H1 (cell line): ENCODE results near the gene UGT1A7. TPM values are rescaled to one million over a fixed set of nuclear protein-coding genes. Genes with fewer than 3 reads are reported as not detected.

Experiments used
- CTCF ChIA-PET: fragments of 300-600 bp; sonication (Branson Sonifier 250); formaldehyde crosslinking; loops from one replicate; lab custom pipeline; 2021; ENCODE audit not compliant: partially characterized antibody; lab: Charles Lee
- POLR2A ChIA-PET: fragments of 300-600 bp; sonication (Branson Sonifier 250); formaldehyde crosslinking; loops from one replicate; lab custom pipeline; 2021; ENCODE audit warnings: inconsistent platforms; ENCODE audit not compliant: partially characterized antibody; lab: Charles Lee
- DNase-seq, 2 experiments: peaks; one replicate each; pipeline versions ENCODE4 v3.0.0 to v3.0.0-alpha.2; 2010 to 2022; ENCODE audit warnings: low spot score in 2 of 2, low read depth in 1 of 2, mixed read lengths in 1 of 2
- FAIRE-seq: peaks from 2 replicates; lab custom pipeline; 2011; peaks lifted over from hg19 to GRCh38; lab: Jason Lieb, UNC
- H2AFZ ChIP-seq: 2 replicates; pipeline ENCODE4 v1.8.1; 2012; ENCODE audit warnings: low read length, inconsistent platforms
- H2AK5ac ChIP-seq: 2 replicates; pipeline ENCODE4 v1.6.1; 2013; ENCODE audit warnings: low read depth, low read length
- H2BK120ac ChIP-seq: replicated peaks from 2 replicates; pipeline ENCODE3; 2013; ENCODE audit warnings: low read depth, low read length, inconsistent platforms
- H2BK12ac ChIP-seq: 2 replicates; pipeline ENCODE4 v1.6.1; 2013; ENCODE audit warnings: low read depth, low read length
- H2BK15ac ChIP-seq: 2 replicates; pipeline ENCODE4 v1.6.1; 2013; ENCODE audit warnings: low read length
- H2BK20ac ChIP-seq: 2 replicates; pipeline ENCODE4 v1.6.1; 2013; ENCODE audit warnings: low read length
- H2BK5ac ChIP-seq: 2 replicates; pipeline ENCODE4 v1.6.1; 2013; ENCODE audit warnings: low read depth, low read length
- H3K14ac ChIP-seq: 2 replicates; pipeline ENCODE4 v1.6.1; 2013; ENCODE audit warnings: inconsistent platforms; ENCODE audit not compliant: insufficient read length
- H3K18ac ChIP-seq: 2 replicates; pipeline ENCODE4 v1.6.1; 2013; ENCODE audit warnings: low read length; ENCODE audit errors: extremely low read depth
- H3K23ac ChIP-seq: 2 replicates; pipeline ENCODE4 v1.6.1; 2013; ENCODE audit warnings: inconsistent platforms; ENCODE audit not compliant: insufficient read length
- H3K23me2 ChIP-seq: 2 replicates; pipeline ENCODE4 v1.6.1; 2013; ENCODE audit warnings: low read depth, low read length
- H3K27ac ChIP-seq: 2 replicates; pipeline ENCODE4 v1.6.1; 2011; ENCODE audit warnings: low read depth, low read length, inconsistent platforms
- H3K27me3 ChIP-seq, 4 experiments: replicated peaks in 1 of 4; 1 replicate in 1 of 4; 2 replicates in 3 of 4; pipeline versions ENCODE4 v1.6.1 to v1.8.1; 2011 to 2013; ENCODE audit warnings: low read length in 3 of 4, mild to moderate bottlenecking in 3 of 4, inconsistent platforms in 2 of 4, mixed read lengths in 2 of 4, moderate library complexity in 1 of 4; ENCODE audit not compliant: control insufficient read depth in 3 of 4, insufficient read depth in 3 of 4; ENCODE audit errors: extremely low read depth in 1 of 4
- H3K36me3 ChIP-seq, 4 experiments: 2 replicates each; pipeline versions ENCODE4 v1.6.1 to v1.8.1; 2011 to 2013; ENCODE audit warnings: mild to moderate bottlenecking in 4 of 4, low read length in 3 of 4, moderate library complexity in 2 of 4, control low read depth in 1 of 4, inconsistent platforms in 1 of 4; ENCODE audit not compliant: insufficient read depth in 4 of 4, control insufficient read depth in 2 of 4
- H3K4ac ChIP-seq: replicated peaks from 2 replicates; pipeline ENCODE3; 2013; ENCODE audit warnings: low read length, low read depth, mixed read lengths, inconsistent platforms; ENCODE audit not compliant: insufficient read length
- H3K4me1 ChIP-seq, 4 experiments: replicated peaks in 1 of 4; 1 replicate in 1 of 4; 2 replicates in 3 of 4; pipeline versions ENCODE4 v1.6.1 to v1.8.1; 2011 to 2013; ENCODE audit warnings: low read length in 3 of 4, inconsistent platforms in 2 of 4, mixed read lengths in 1 of 4; ENCODE audit not compliant: insufficient read depth in 4 of 4, control insufficient read depth in 3 of 4
- H3K4me2 ChIP-seq, 2 experiments: 2 replicates each; pipeline versions ENCODE4 v1.6.1 to v1.8.1; 2011 to 2013; ENCODE audit warnings: low read depth in 2 of 2, low read length in 2 of 2, control low read depth in 1 of 2, inconsistent platforms in 1 of 2, mild to moderate bottlenecking in 1 of 2; ENCODE audit not compliant: insufficient read depth in 1 of 2
- H3K4me3 ChIP-seq, 4 experiments: fragments of 200-600, 300-600 bp in 1 of 4; sonication (generic), shearing (Covaris generic), sonication (Bioruptor Twin) in 1 of 4; 2 replicates each; pipeline versions ENCODE4 v1.5.1 to v1.8.1; 2011 to 2016; ENCODE audit warnings: low read length in 4 of 4, low read depth in 3 of 4, control low read depth in 2 of 4, inconsistent platforms in 2 of 4, mild to moderate bottlenecking in 2 of 4, mixed read lengths in 1 of 4, moderate library complexity in 1 of 4; ENCODE audit not compliant: insufficient read depth in 2 of 4; ENCODE audit errors: extremely low read depth in 1 of 4
- H3K56ac ChIP-seq: replicated peaks from 2 replicates; pipeline ENCODE3; 2013; ENCODE audit warnings: low read depth, mild to moderate bottlenecking, mixed read lengths, low read length, inconsistent platforms; ENCODE audit not compliant: insufficient read length
- H3K79me1 ChIP-seq: 2 replicates; pipeline ENCODE4 v1.6.1; 2013; ENCODE audit warnings: low read depth, low read length, control low read depth
- H3K79me2 ChIP-seq, 2 experiments: 2 replicates each; pipeline versions ENCODE4 v1.6.1 to v1.8.1; 2012 to 2013; ENCODE audit warnings: low read length in 2 of 2, mild to moderate bottlenecking in 2 of 2, inconsistent platforms in 1 of 2; ENCODE audit not compliant: insufficient read depth in 2 of 2, control insufficient read depth in 1 of 2
- H3K9ac ChIP-seq, 4 experiments: replicated peaks in 1 of 4; 1 replicate in 1 of 4; 2 replicates in 3 of 4; pipeline versions ENCODE4 v1.6.1 to v1.8.1; 2011 to 2013; ENCODE audit warnings: low read depth in 3 of 4, low read length in 3 of 4, control low read depth in 2 of 4, mild to moderate bottlenecking in 2 of 4, moderate library complexity in 2 of 4, inconsistent platforms in 1 of 4; ENCODE audit errors: extremely low read depth in 1 of 4
- H3K9me3 ChIP-seq, 2 experiments: 2 replicates each; pipeline versions ENCODE4 v1.6.1 to v1.8.1; 2012 to 2013; ENCODE audit warnings: mild to moderate bottlenecking in 2 of 2, moderate library complexity in 2 of 2, control low read depth in 1 of 2, inconsistent platforms in 1 of 2, low read depth in 1 of 2, low read length in 1 of 2, mixed read lengths in 1 of 2; ENCODE audit not compliant: insufficient read depth in 2 of 2
- H4K20me1 ChIP-seq, 2 experiments: replicated peaks in 1 of 2; 2 replicates each; pipeline versions ENCODE3 to v1.8.1; 2011 to 2013; ENCODE audit warnings: inconsistent platforms in 2 of 2, low read length in 2 of 2, mild to moderate bottlenecking in 1 of 2; ENCODE audit not compliant: insufficient read depth in 2 of 2, control insufficient read depth in 1 of 2
- H4K5ac ChIP-seq: 2 replicates; pipeline ENCODE4 v1.6.1; 2013; ENCODE audit warnings: low read length, low read depth, mixed read lengths, inconsistent platforms; ENCODE audit not compliant: insufficient read length
- H4K8ac ChIP-seq: 2 replicates; pipeline ENCODE4 v1.8.0; 2013; ENCODE audit warnings: mild to moderate bottlenecking, moderate library complexity, low read length, inconsistent platforms; ENCODE audit not compliant: insufficient read depth; ENCODE audit errors: extremely low read depth
- H4K91ac ChIP-seq: replicated peaks from 2 replicates; pipeline ENCODE3; 2013; ENCODE audit warnings: low read length, mixed read lengths, inconsistent platforms; ENCODE audit not compliant: insufficient read length
- ASH2L ChIP-seq: fragments of 200-600, 300-600 bp; sonication (generic); IDR thresholded peaks from one replicate; pipeline ENCODE4 v1.7.1; 2017; ENCODE audit warnings: low read length
- CREB1 ChIP-seq: IDR thresholded peaks from 2 replicates; pipeline ENCODE4 v1.6.1; 2012; ENCODE audit warnings: inconsistent platforms
- EP300 ChIP-seq, 2 experiments: IDR thresholded peaks; 1 replicate in 1 of 2; 2 replicates in 1 of 2; pipeline ENCODE4 v1.6.1; 2011 to 2012; ENCODE audit warnings: low read depth in 2 of 2, low read length in 2 of 2, mild to moderate bottlenecking in 2 of 2, borderline replicate concordance in 1 of 2, inconsistent platforms in 1 of 2, moderate library complexity in 1 of 2
- POLR2AphosphoS5 ChIP-seq: IDR thresholded peaks from 2 replicates; pipeline ENCODE4 v1.6.1; 2011; ENCODE audit warnings: low read depth, low read length
- RAD21 ChIP-seq, 2 experiments: IDR thresholded peaks in 1 of 2; conservative IDR thresholded peaks in 1 of 2; 2 replicates each; pipeline ENCODE4 v1.6.1; 2011; ENCODE audit warnings: low read depth in 2 of 2, low read length in 2 of 2, improper control_type of control experiment in 1 of 2, inconsistent platforms in 1 of 2, mild to moderate bottlenecking in 1 of 2, moderate library complexity in 1 of 2
- RXRA ChIP-seq: IDR thresholded peaks from 2 replicates; pipeline ENCODE4 v1.6.1; 2011; ENCODE audit warnings: low read depth, mild to moderate bottlenecking, low read length, moderate library complexity; ENCODE audit not compliant: insufficient read depth
- SIX5 ChIP-seq: IDR thresholded peaks from 2 replicates; pipeline ENCODE4 v1.6.1; 2011; ENCODE audit warnings: mild to moderate bottlenecking, low read depth, low read length
- SP4 ChIP-seq: IDR thresholded peaks from 2 replicates; pipeline ENCODE4 v1.6.1; 2012; ENCODE audit warnings: low read length, inconsistent platforms
- SRF ChIP-seq: IDR thresholded peaks from 2 replicates; pipeline ENCODE4 v1.6.1; 2011; ENCODE audit warnings: mild to moderate bottlenecking, low read depth, low read length, moderate library complexity
- YY1 ChIP-seq: IDR thresholded peaks from 2 replicates; pipeline ENCODE4 v1.6.1; 2011; ENCODE audit warnings: low read depth, mild to moderate bottlenecking, low read length
- WGBS, 2 experiments: shearing (Covaris generic) in 1 of 2; methylation state at CpG; one replicate each; pipeline versions ENCODE4 v1.1.6 to v1.1.7; 2013 to 2015; ENCODE audit warnings: low lambda C conversion rate in 2 of 2, mixed read lengths in 2 of 2, inconsistent platforms in 1 of 2, low coverage in 1 of 2, missing lambda C conversion rate in 1 of 2; ENCODE audit not compliant: insufficient replicate concordance in 2 of 2, insufficient coverage in 1 of 2, insufficient read length in 1 of 2; ENCODE audit errors: extremely low coverage in 1 of 2, missing lambda C conversion rate in 1 of 2; 5-methylcytosine and 5-hydroxymethylcytosine counted together
- polyA plus RNA-seq, 7 experiments: library from polyadenylated mRNA; depleted of rRNA in 3 of 7; stranded (reverse) in 5 of 7; unstranded in 2 of 7; fragments of >200 nt in 5 of 7; fragments of 200-250 nt in 2 of 7; gene quantifications; 1 replicate in 5 of 7; 2 replicates in 1 of 7; 4 replicates in 1 of 7; pipeline versions ENCODE4 v1.2.1 to v1.2.3, GENCODE V29; 2011 to 2013; ENCODE audit warnings: missing spikeins in 2 of 7, mixed read lengths in 2 of 7
- total RNA-seq: library from RNA; stranded (reverse); fragmentation: NEBNext Ultra II Directional; extraction: Animal tissue kit (Norgen Biotek cat#: 25700); gene quantifications from 2 replicates; pipeline ENCODE4 v1.2.1, GENCODE V29; 2021
- TF ChIP-seq, protein P1 (sequence below), 3 experiments: IDR thresholded peaks; 1 replicate in 2 of 3; 2 replicates in 1 of 3; pipeline versions ENCODE4 v1.5.1 to v1.6.1; 2011; ENCODE audit warnings: low read length in 3 of 3, mild to moderate bottlenecking in 3 of 3, inconsistent platforms in 2 of 3, low read depth in 1 of 3, moderate library complexity in 1 of 3; ENCODE audit not compliant: insufficient read depth in 1 of 3; ENCODE audit errors: control extremely low read depth in 1 of 3
- TF ChIP-seq, protein P2 (sequence below): IDR thresholded peaks from 2 replicates; pipeline ENCODE4 v1.6.1; 2011; ENCODE audit warnings: low read depth, mild to moderate bottlenecking, low read length; ENCODE audit not compliant: insufficient read depth

The UGT1A7 gene
- total and polyA plus RNA-seq, 2 of the 8 experiments (the other 6 are each of a cell fraction or from before 2014, with no cell fraction given), result not detected

DNA sequence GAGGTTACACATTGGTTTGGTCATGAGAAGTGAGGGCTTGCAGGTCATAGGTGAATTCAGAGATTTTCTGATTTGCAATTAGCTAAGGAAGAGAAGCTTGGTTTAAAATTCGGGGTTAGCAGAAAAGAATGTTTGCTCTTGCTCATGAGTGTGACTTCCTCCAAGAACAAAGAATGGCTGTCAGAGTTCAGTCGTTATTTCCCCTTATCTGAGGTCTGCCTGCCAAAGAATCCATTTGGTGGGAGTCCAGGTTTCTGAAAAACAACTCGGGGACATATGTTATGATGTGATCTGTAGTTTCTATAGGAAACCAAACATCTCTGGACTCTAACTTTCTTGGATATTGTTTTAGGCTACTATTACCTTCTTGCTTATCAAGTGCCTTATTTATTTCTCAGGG, 7.8 kb downstream of the UGT1A7 start:
- Histone ChIP-seq H3K36me3 (no peaks in the 10 kb centered on the region), H2AK5ac (no peak overlapping the region), H3K4me1 (peaks cover 0 to 8% (median 2%) of the 10 kb centered on the region in 4 experiments; a peak in 1 of 7 replicates), H2BK5ac (no peak overlapping the region), H4K5ac (no peak overlapping the region), H2BK12ac (no peak overlapping the region), H3K79me2 (no peaks in the 10 kb centered on the region), H2AFZ (no peak overlapping the region; the same call in 1 of the 2 replicates), H3K4ac (no peak overlapping the region), H4K8ac (no peak overlapping the region), H3K9me3 (peaks cover 0 to 2% of the 10 kb centered on the region in 2 experiments; a peak in 1 of 4 replicates), H3K14ac (no peak overlapping the region), H2BK20ac (no peak overlapping the region), H3K23ac (no peak overlapping the region), H3K18ac (no peak overlapping the region), H4K91ac (no peak overlapping the region), H3K27ac (no peak overlapping the region), H2BK120ac (no peak overlapping the region), H3K56ac (no peak overlapping the region), H4K20me1 (no peaks in the 10 kb centered on the region), H3K4me2 (no peak overlapping the region), H3K27me3 (no peaks in the 10 kb centered on the region), H3K4me3 (no peak overlapping the region), H3K9ac (no peak overlapping the region), H2BK15ac (no peak overlapping the region), H3K23me2 (peaks cover 2% of the 10 kb centered on the region; the same call in 1 of the 2 replicates), H3K79me1 (no peaks in the 10 kb centered on the region)
- ChIA-PET CTCF (no interaction called here), POLR2A (no interaction called here)
- no peak for FAIRE-seq
- WGBS, 2 experiments, result 87% methylated on average over 3 of the region's 3 CpGs; no CpG with 5 or more reads in 1 of the 2 experiments
- no peak for DNase-seq
- no peak for TF ChIP-seq SIX5
- TF ChIP-seq EP300 (IDR thresholded peaks at IDR 0.05; ENCODE audit: borderline replicate concordance in 1 of 2, low read depth in 2 of 2, low read length in 2 of 2), result no peak
- TF ChIP-seq RXRA, result no peak
- TF ChIP-seq SP4, result no peak
- TF ChIP-seq, protein P1, sequence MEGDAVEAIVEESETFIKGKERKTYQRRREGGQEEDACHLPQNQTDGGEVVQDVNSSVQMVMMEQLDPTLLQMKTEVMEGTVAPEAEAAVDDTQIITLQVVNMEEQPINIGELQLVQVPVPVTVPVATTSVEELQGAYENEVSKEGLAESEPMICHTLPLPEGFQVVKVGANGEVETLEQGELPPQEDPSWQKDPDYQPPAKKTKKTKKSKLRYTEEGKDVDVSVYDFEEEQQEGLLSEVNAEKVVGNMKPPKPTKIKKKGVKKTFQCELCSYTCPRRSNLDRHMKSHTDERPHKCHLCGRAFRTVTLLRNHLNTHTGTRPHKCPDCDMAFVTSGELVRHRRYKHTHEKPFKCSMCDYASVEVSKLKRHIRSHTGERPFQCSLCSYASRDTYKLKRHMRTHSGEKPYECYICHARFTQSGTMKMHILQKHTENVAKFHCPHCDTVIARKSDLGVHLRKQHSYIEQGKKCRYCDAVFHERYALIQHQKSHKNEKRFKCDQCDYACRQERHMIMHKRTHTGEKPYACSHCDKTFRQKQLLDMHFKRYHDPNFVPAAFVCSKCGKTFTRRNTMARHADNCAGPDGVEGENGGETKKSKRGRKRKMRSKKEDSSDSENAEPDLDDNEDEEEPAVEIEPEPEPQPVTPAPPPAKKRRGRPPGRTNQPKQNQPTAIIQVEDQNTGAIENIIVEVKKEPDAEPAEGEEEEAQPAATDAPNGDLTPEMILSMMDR (IDR thresholded peaks at IDR 0.05; ENCODE audit: control extremely low read depth in 1 of 3, insufficient read depth in 1 of 3, low read depth in 1 of 3, low read length in 3 of 3), result no peak
- no peak for TF ChIP-seq POLR2AphosphoS5
- no peak for TF ChIP-seq RAD21 (IDR thresholded peaks at IDR 0.05 in 1 of 2, conservative IDR thresholded peaks at IDR 0.05 in 1 of 2; ENCODE audit: low read depth in 2 of 2, low read length in 2 of 2)
- TF ChIP-seq ASH2L, result no peak
- TF ChIP-seq CREB1, result no peak
- no peak for TF ChIP-seq SRF
- TF ChIP-seq YY1, result no peak
- TF ChIP-seq, protein P2, sequence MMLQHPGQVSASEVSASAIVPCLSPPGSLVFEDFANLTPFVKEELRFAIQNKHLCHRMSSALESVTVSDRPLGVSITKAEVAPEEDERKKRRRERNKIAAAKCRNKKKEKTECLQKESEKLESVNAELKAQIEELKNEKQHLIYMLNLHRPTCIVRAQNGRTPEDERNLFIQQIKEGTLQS, result no peak
